NCI-H187 (cell line): ENCODE results near the gene CNTN1.

Experiments used
- DNase-seq, 2 experiments: peaks; one replicate each; lab custom pipeline; 2025; lab: John Stamatoyannopoulos, UW

The CNTN1 gene

DNA sequence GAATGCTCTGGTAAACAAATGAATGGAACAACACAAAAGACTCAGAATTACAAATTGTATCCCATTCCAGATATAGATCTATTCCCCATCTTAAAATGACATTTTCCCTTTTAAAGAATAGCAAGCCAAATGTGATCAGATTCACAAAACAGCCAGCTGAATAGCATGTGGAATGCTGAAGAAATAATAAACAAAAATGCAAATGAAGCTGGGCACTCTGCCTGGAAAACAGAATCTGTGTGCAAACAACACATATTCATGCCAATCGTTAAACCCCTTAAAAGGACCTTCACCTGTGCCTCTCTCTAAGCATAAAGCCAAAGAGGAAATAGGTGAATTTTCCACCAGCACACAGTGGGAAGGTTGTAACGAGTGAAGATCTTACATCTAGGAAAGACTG, 428.0 kb downstream of the CNTN1 start:
- DNase-seq: no peak

DNA sequence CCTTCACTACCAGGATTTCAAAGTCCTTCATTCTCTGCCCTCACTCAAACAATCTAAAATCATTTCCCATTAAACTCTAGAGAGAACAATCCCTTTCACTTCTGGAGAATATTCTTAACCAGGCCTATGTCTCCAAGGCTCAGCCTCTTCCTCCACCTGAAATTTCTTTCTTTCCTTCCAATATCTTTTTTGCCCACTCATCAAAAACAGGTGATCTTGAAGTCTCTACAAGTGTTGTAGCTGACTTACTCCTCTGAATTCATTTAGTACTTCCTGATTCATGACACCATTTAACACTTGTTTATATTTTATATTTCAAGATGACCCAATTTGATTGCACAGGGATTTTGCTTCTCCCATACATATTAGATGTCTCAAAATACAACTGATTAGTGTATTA, 429.1 kb downstream of the CNTN1 start:
- DNase-seq: no peak
